Measurements from ENCODE around the gene SEPTIN5.
"Not testable (repeated sequence)": the region's sequence is repeated elsewhere in the genome, so short reads cannot be mapped to it uniquely, and the experiment has no call there.

Gene SEPTIN5

GRCh38 chr22:19714312-19715187, at the start of gene SEPTIN5:
Gene SEPTIN5, plus strand, starts transcription at chr22:19714503. Its CDS starts 86 bp downstream, at chr22:19714589.
- FAIRE-seq (no peak), DNase-seq (ENCODE audit: insufficient read length, low spot score) (no peak)

- FAIRE-seq: no peak
- DNase-seq (ENCODE audit: insufficient read length, low spot score): no peak
These were observed 49.1 kb upstream of the SEPTIN5 start for GRCh38 chr22:19664951-19665783.

- DNase-seq (ENCODE audit: insufficient read length, low spot score) (no peak), FAIRE-seq (no peak)
These were observed 48.3 kb upstream of the SEPTIN5 start for GRCh38 chr22:19665784-19666672.

GRCh38 chr22:19666673-19667593, 47.4 kb upstream of the SEPTIN5 start:
- no peak for FAIRE-seq

GRCh38 chr22:19667872-19668740, 46.2 kb upstream of the SEPTIN5 start:
- FAIRE-seq (no peak), DNase-seq (ENCODE audit: insufficient read length, low spot score) (no peak)

More at GRCh38 chr22:19666673-19667593, 47.4 kb upstream of the SEPTIN5 start:
- no peak for DNase-seq (ENCODE audit: insufficient read length, low spot score)

- FAIRE-seq: no peak
These were observed 45.6 kb upstream of the SEPTIN5 start for GRCh38 chr22:19668748-19669147.

GRCh38 chr22:19669570-19669969, 44.7 kb upstream of the SEPTIN5 start:
- no peak for DNase-seq (ENCODE audit: insufficient read length, low spot score)

More at GRCh38 chr22:19668748-19669147, 45.6 kb upstream of the SEPTIN5 start:
- no peak for DNase-seq (ENCODE audit: insufficient read length, low spot score)

GRCh38 chr22:19671316-19671715, 43.0 kb upstream of the SEPTIN5 start:
- DNase-seq (ENCODE audit: insufficient read length, low spot score) (no peak), FAIRE-seq (no peak)

More at GRCh38 chr22:19669570-19669969, 44.7 kb upstream of the SEPTIN5 start:
- no peak for FAIRE-seq

GRCh38 chr22:19672054-19672776, 42.1 kb upstream of the SEPTIN5 start:
- DNase-seq (ENCODE audit: insufficient read length, low spot score) (no peak), FAIRE-seq (no peak)

- no peak for FAIRE-seq
- DNase-seq (ENCODE audit: insufficient read length, low spot score): no peak
These were observed 40.6 kb upstream of the SEPTIN5 start for GRCh38 chr22:19673660-19674059.

GRCh38 chr22:19674129-19674928, 40.0 kb upstream of the SEPTIN5 start:
- DNase-seq (ENCODE audit: insufficient read length, low spot score) (no peak), FAIRE-seq (no peak)

- FAIRE-seq: no peak
- DNase-seq (ENCODE audit: insufficient read length, low spot score): no peak
These were observed 39.4 kb upstream of the SEPTIN5 start for GRCh38 chr22:19674929-19675253.

GRCh38 chr22:19675428-19675827, 38.9 kb upstream of the SEPTIN5 start:
- FAIRE-seq: no peak
- no peak for DNase-seq (ENCODE audit: insufficient read length, low spot score)

- DNase-seq (ENCODE audit: insufficient read length, low spot score); FAIRE-seq: not testable (repeated sequence)
These were observed 37.9 kb upstream of the SEPTIN5 start for GRCh38 chr22:19676437-19676836.

GRCh38 chr22:19678949-19679521, 35.3 kb upstream of the SEPTIN5 start:
- FAIRE-seq (no peak), DNase-seq (ENCODE audit: insufficient read length, low spot score) (no peak)

- FAIRE-seq (no peak), DNase-seq (ENCODE audit: insufficient read length, low spot score) (no peak)
These were observed 34.7 kb upstream of the SEPTIN5 start for GRCh38 chr22:19679522-19680101.

All from GM19239 (cell line).